WTC11 (cell line): ENCODE data around the gene TET1. TPM values are rescaled to one million over a fixed set of nuclear protein-coding genes. Genes with fewer than 3 reads are reported as not detected.

Experiments used
- ATAC-seq: fragments of 200-7000 bp; cut with Tn5 transposase; 2 replicates; pipeline ENCODE4 v1.10.0; 2021; ENCODE audit warnings: mild to moderate bottlenecking, moderate library complexity
- CTCF ChIA-PET: fragments of 300-600 bp; sonication (Branson Sonifier 250); formaldehyde crosslinking; loops from one replicate; lab custom pipeline; 2021; ENCODE audit warnings: antibody characterized with exemption; lab: Charles Lee
- POLR2A ChIA-PET: fragments of 350-600 bp; sonication (Branson Sonifier 250); formaldehyde crosslinking; loops from one replicate; lab custom pipeline; 2021; ENCODE audit warnings: antibody characterized with exemption; lab: Charles Lee
- DNase-seq: peaks from one replicate; pipeline ENCODE4 v3.0.0; 2021; ENCODE audit warnings: low spot score
- H3K27ac Mint-ChIP-seq: 2 replicates; pipeline ENCODE4 v1.8.0; 2021; ENCODE audit warnings: mixed read lengths
- H3K27me3 Mint-ChIP-seq: 2 replicates; pipeline ENCODE4 v1.8.0; 2021; ENCODE audit warnings: low read depth, mild to moderate bottlenecking, moderate library complexity, mixed read lengths
- H3K36me3 Mint-ChIP-seq: 2 replicates; pipeline ENCODE4 v1.8.0; 2021; ENCODE audit warnings: mixed read lengths
- H3K4me1 Mint-ChIP-seq: 2 replicates; pipeline ENCODE4 v1.8.0; 2022; ENCODE audit warnings: mixed read lengths
- H3K4me3 Mint-ChIP-seq: 2 replicates; pipeline ENCODE4 v1.8.0; 2021; ENCODE audit warnings: mild to moderate bottlenecking, moderate library complexity, mixed read lengths
- H3K9me3 Mint-ChIP-seq: 2 replicates; pipeline ENCODE4 v1.8.0; 2021; ENCODE audit warnings: mixed read lengths
- ATF1 ChIP-seq: sonication (generic); formaldehyde crosslinking; IDR thresholded peaks from 2 replicates; pipeline ENCODE4 v1.8.1; 2023; ENCODE audit warnings: mild to moderate bottlenecking, moderate library complexity, missing genetic modification reagents
- ESRRA ChIP-seq: sonication (generic); formaldehyde crosslinking; IDR thresholded peaks from 2 replicates; pipeline ENCODE4 v1.8.1; 2022; ENCODE audit warnings: mild to moderate bottlenecking, missing genetic modification reagents, borderline replicate concordance
- FOXP1 ChIP-seq: sonication (generic); formaldehyde crosslinking; IDR thresholded peaks from 2 replicates; pipeline ENCODE4 v1.8.0; 2022; ENCODE audit warnings: missing genetic modification reagents, mild to moderate bottlenecking, moderate library complexity, borderline replicate concordance
- GRHL2 ChIP-seq: fragments of 250-450 bp; sonication (Bioruptor Pico); IDR thresholded peaks from 2 replicates; pipeline ENCODE4 v1.8.0; 2022; ENCODE audit warnings: mild to moderate bottlenecking, moderate library complexity; ENCODE audit not compliant: insufficient replicate concordance, severe bottlenecking
- HMGA2 ChIP-seq: fragments of 250-450 bp; sonication (Bioruptor Pico); IDR thresholded peaks from 2 replicates; pipeline ENCODE4 v1.4.0; 2021; ENCODE audit warnings: mild to moderate bottlenecking, moderate library complexity
- MYBL2 ChIP-seq: sonication (generic); formaldehyde crosslinking; IDR thresholded peaks from 2 replicates; pipeline ENCODE4 v1.8.1; 2023; ENCODE audit warnings: mild to moderate bottlenecking, moderate library complexity, missing genetic modification reagents
- NFATC4 ChIP-seq: fragments of 250-450 bp; sonication (Bioruptor Pico); IDR thresholded peaks from 2 replicates; pipeline ENCODE4 v1.9.0; 2021; ENCODE audit warnings: mild to moderate bottlenecking
- RORB ChIP-seq: fragments of 250-450 bp; sonication (Bioruptor Pico); IDR thresholded peaks from 2 replicates; pipeline ENCODE4 v1.9.0; 2021; ENCODE audit warnings: mild to moderate bottlenecking
- TEAD1 ChIP-seq: sonication (generic); formaldehyde crosslinking; IDR thresholded peaks from 2 replicates; pipeline ENCODE4 v1.8.0; 2022; ENCODE audit warnings: mild to moderate bottlenecking, missing genetic modification reagents
- ZNF219 ChIP-seq: sonication (generic); formaldehyde crosslinking; IDR thresholded peaks from 2 replicates; pipeline ENCODE4 v1.8.0; 2023; ENCODE audit warnings: missing genetic modification reagents, mild to moderate bottlenecking, borderline replicate concordance
- ZNF671 ChIP-seq: fragments of 250-450 bp; sonication (Bioruptor Pico); IDR thresholded peaks from 2 replicates; pipeline ENCODE4 v1.8.0; 2021; ENCODE audit warnings: mild to moderate bottlenecking
- total RNA-seq: library from RNA; stranded (reverse); gene quantifications from 3 replicates; pipeline ENCODE4 v1.2.3, GENCODE V29; 2021
- TF ChIP-seq, protein P1 (sequence below): sonication (generic); formaldehyde crosslinking; IDR thresholded peaks from 2 replicates; pipeline ENCODE4 v1.8.1; 2023; ENCODE audit warnings: mild to moderate bottlenecking, moderate library complexity, missing genetic modification reagents
- TF ChIP-seq, protein P2 (sequence below): sonication (generic); formaldehyde crosslinking; IDR thresholded peaks from 2 replicates; pipeline ENCODE4 v1.8.1; 2022; ENCODE audit warnings: missing genetic modification reagents, borderline replicate concordance
- TF ChIP-seq, protein P3 (sequence below): sonication (generic); formaldehyde crosslinking; IDR thresholded peaks from 2 replicates; pipeline ENCODE4 v1.8.0; 2023; ENCODE audit warnings: missing genetic modification reagents
- TF ChIP-seq, protein P4 (sequence below): sonication (generic); formaldehyde crosslinking; conservative IDR thresholded peaks from 2 replicates; pipeline ENCODE4 v1.8.1; 2023; ENCODE audit warnings: mild to moderate bottlenecking, low read depth, missing genetic modification reagents, moderate library complexity
- TF ChIP-seq, protein P5 (sequence below): sonication (generic); formaldehyde crosslinking; IDR thresholded peaks from 2 replicates; pipeline ENCODE4 v1.8.1; 2022; ENCODE audit warnings: mild to moderate bottlenecking, moderate library complexity, missing genetic modification reagents
- TF ChIP-seq, protein P6 (sequence below): fragments of 250-450 bp; sonication (Bioruptor Pico); conservative IDR thresholded peaks from 2 replicates; pipeline ENCODE4 v1.9.0; 2021; ENCODE audit warnings: mild to moderate bottlenecking

TET1 gene
- total RNA-seq, 1 experiment from 2014 or later = 71.4 TPM

DNA sequence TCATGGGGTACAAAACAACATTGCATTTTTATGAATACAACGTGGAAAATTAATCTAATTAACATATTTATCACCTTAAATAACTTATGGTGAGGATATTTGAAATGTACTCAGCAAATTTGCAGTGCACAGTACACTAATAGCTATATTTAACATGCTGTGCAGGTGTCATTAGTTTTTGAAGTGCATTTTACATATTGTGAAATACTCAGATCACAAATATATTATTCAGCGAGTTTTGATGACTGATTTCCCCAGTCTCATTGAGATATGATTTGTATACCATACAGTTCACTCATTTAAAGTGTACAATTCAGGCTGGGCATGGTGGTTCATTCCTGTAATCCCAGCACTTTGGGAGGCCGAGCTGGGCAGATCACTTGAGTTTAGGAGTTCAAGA lies 59.5 kb downstream of the TET1 start:
- no peak for ATAC-seq
- CTCF ChIA-PET = no interaction called here
- H3K9me3 Mint-ChIP-seq = no peaks in the 10 kb centered on the region
- H3K4me3 Mint-ChIP-seq = no peak overlapping the region
- DNase-seq = no peak
- no peak overlapping the region for H3K27ac Mint-ChIP-seq
- H3K36me3 Mint-ChIP-seq = peaks cover 19% of the 10 kb centered on the region
- peaks cover 10% of the 10 kb centered on the region for H3K4me1 Mint-ChIP-seq
- POLR2A ChIA-PET = no interaction called here
- no peaks in the 10 kb centered on the region for H3K27me3 Mint-ChIP-seq
- no peak for TF ChIP-seq GRHL2 (CRISPR knock-in tag)
- no peak for TF ChIP-seq ATF1 (CRISPR knock-in tag)
- no peak for TF ChIP-seq MYBL2 (CRISPR knock-in tag)
- TF ChIP-seq ESRRA (CRISPR knock-in tag) = no peak
- no peak for TF ChIP-seq NFATC4 (CRISPR knock-in tag)
- no peak for TF ChIP-seq FOXP1 (CRISPR knock-in tag)
- TF ChIP-seq HMGA2 = no peak
- TF ChIP-seq, protein P1, sequence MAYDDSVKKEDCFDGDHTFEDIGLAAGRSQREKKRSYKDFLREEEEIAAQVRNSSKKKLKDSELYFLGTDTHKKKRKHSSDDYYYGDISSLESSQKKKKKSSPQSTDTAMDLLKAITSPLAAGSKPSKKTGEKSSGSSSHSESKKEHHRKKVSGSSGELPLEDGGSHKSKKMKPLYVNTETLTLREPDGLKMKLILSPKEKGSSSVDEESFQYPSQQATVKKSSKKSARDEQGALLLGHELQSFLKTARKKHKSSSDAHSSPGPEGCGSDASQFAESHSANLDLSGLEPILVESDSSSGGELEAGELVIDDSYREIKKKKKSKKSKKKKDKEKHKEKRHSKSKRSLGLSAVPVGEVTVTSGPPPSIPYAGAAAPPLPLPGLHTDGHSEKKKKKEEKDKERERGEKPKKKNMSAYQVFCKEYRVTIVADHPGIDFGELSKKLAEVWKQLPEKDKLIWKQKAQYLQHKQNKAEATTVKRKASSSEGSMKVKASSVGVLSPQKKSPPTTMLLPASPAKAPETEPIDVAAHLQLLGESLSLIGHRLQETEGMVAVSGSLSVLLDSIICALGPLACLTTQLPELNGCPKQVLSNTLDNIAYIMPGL (CRISPR knock-in tag) = no peak
- no peak for TF ChIP-seq RORB (CRISPR knock-in tag)
- TF ChIP-seq ZNF219 (CRISPR knock-in tag) = no peak
- TF ChIP-seq, protein P2, sequence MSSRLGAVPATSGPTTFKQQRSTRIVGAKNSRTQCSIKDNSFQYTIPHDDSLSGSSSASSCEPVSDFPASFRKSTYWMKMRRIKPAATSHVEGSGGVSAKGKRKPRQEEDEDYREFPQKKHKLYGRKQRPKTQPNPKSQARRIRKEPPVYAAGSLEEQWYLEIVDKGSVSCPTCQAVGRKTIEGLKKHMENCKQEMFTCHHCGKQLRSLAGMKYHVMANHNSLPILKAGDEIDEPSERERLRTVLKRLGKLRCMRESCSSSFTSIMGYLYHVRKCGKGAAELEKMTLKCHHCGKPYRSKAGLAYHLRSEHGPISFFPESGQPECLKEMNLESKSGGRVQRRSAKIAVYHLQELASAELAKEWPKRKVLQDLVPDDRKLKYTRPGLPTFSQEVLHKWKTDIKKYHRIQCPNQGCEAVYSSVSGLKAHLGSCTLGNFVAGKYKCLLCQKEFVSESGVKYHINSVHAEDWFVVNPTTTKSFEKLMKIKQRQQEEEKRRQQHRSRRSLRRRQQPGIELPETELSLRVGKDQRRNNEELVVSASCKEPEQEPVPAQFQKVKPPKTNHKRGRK (CRISPR knock-in tag) = no peak
- no peak for TF ChIP-seq ZNF671 (CRISPR knock-in tag)
- TF ChIP-seq, protein P3, sequence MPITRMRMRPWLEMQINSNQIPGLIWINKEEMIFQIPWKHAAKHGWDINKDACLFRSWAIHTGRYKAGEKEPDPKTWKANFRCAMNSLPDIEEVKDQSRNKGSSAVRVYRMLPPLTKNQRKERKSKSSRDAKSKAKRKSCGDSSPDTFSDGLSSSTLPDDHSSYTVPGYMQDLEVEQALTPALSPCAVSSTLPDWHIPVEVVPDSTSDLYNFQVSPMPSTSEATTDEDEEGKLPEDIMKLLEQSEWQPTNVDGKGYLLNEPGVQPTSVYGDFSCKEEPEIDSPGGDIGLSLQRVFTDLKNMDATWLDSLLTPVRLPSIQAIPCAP (CRISPR knock-in tag) = no peak
- no peak for TF ChIP-seq TEAD1
- TF ChIP-seq, protein P4, sequence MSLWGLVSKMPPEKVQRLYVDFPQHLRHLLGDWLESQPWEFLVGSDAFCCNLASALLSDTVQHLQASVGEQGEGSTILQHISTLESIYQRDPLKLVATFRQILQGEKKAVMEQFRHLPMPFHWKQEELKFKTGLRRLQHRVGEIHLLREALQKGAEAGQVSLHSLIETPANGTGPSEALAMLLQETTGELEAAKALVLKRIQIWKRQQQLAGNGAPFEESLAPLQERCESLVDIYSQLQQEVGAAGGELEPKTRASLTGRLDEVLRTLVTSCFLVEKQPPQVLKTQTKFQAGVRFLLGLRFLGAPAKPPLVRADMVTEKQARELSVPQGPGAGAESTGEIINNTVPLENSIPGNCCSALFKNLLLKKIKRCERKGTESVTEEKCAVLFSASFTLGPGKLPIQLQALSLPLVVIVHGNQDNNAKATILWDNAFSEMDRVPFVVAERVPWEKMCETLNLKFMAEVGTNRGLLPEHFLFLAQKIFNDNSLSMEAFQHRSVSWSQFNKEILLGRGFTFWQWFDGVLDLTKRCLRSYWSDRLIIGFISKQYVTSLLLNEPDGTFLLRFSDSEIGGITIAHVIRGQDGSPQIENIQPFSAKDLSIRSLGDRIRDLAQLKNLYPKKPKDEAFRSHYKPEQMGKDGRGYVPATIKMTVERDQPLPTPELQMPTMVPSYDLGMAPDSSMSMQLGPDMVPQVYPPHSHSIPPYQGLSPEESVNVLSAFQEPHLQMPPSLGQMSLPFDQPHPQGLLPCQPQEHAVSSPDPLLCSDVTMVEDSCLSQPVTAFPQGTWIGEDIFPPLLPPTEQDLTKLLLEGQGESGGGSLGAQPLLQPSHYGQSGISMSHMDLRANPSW (CRISPR knock-in tag) = no peak

DNA sequence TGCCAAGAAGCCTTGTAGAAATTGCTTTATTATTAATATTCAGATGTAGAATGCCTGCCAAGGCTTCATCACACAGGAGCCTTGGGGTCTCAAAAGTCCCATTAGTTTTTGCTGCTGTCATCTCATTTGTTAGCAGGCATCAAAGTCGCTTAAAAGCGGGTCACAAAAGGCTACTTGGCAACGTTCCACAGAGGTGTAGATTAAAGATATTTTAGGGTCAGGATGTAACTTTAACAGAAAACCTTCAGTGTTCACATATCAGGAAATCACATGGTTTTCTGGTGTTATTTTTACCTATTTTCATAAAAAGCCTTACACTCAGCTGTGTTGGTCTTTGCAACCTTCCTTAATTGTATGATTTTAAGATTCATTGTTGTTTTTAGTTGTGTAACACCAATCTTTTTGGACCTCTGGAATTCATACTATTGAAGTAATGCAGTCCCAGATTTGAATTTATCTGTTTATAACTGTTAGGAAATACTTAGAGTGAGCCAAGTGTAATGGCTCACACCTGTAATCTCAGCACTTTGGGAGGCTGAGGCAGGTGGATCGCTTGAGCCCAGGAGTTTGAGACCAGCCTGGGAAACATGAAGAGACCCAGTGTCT lies 65.3 kb downstream of the TET1 start:
- Mint-ChIP-seq H3K27ac (peak overlapping the region; percentile 81; the same call in 1 of the 2 replicates), H3K4me3 (no peak overlapping the region), H3K36me3 (peaks cover 15% of the 10 kb centered on the region), H3K9me3 (no peaks in the 10 kb centered on the region), H3K27me3 (no peaks in the 10 kb centered on the region), H3K4me1 (peaks cover 18% of the 10 kb centered on the region)
- DNase-seq = no peak
- TF ChIP-seq, protein P5, sequence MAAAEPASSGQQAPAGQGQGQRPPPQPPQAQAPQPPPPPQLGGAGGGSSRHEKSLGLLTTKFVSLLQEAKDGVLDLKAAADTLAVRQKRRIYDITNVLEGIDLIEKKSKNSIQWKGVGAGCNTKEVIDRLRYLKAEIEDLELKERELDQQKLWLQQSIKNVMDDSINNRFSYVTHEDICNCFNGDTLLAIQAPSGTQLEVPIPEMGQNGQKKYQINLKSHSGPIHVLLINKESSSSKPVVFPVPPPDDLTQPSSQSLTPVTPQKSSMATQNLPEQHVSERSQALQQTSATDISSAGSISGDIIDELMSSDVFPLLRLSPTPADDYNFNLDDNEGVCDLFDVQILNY (CRISPR knock-in tag) = no peak
- TF ChIP-seq, protein P6, sequence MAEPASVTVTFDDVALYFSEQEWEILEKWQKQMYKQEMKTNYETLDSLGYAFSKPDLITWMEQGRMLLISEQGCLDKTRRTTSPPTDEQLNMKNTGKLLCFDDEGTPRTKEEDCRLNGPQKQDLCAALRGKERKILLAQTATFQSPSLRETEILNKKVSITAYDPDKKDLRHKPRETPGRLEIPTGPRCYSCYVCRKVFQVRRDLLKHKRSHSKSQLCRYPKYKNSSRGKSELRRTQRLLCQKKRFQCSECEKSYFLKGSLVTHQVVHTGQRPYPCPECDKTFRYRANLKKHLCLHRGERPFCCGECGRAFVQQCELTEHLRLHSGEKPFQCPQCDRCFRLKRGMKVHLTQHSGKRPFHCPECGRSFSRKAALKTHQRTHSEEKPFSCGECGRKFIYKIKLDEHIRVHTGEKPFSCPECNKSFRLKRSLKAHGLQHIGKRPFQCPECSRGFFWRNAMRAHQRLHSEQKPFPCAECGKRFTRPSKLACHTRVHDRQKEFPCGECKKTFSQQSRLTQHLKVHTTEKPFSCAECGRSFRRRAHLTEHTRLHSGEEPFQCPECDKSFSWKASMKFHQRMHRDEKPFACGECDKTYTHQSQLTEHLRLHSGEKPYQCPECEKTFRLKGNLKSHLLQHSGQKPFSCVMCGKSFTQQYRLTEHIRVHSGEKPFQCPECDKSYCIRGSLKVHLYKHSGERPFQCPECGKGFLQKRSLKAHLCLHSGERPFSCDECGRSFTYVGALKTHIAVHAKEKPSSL (CRISPR knock-in tag) = no peak
- POLR2A ChIA-PET = no interaction called here
- no peak for ATAC-seq
- CTCF ChIA-PET = no interaction called here
